Measurements from ENCODE around the gene B3GALT6. TPM values are rescaled to one million over a fixed set of nuclear protein-coding genes. Genes with fewer than 3 reads are reported as not detected.

B3GALT6 gene
- total and polyA plus RNA-seq, 2 donors (not counting 1 experiment from before 2014, with no cell fraction given), result 17.9 to 19.3 TPM

- Histone ChIP-seq H3K9ac (ENCODE audit: insufficient read depth, low read length) (no peak overlapping the region), H3K36me3 (ENCODE audit: control insufficient read depth, insufficient read depth, low read length) (no peaks in the 10 kb centered on the region), H2AFZ (ENCODE audit: low read length) (no peak overlapping the region), H3K27ac (ENCODE audit: insufficient read depth, low read length) (no peak overlapping the region), H4K20me1 (ENCODE audit: control insufficient read depth, extremely low read depth, insufficient read depth, low read length) (no peaks in the 10 kb centered on the region), H3K4me3 (replicated peaks in 1 of 4; ENCODE audit: control extremely low read depth in 1 of 4, insufficient read depth in 1 of 4, low read depth in 3 of 4, low read length in 4 of 4) (no peak overlapping the region), H3K79me2 (ENCODE audit: control insufficient read depth, insufficient read depth, low read length) (no peaks in the 10 kb centered on the region), H3K4me2 (ENCODE audit: extremely low read depth, insufficient read depth, low read length) (no peak overlapping the region), H3K4me1 (ENCODE audit: control insufficient read depth, extremely low read depth, insufficient read depth, low read length) (peaks cover 3% of the 10 kb centered on the region), H3K27me3 (ENCODE audit: control insufficient read depth, insufficient read depth, low read length) (no peaks in the 10 kb centered on the region), H3K9me3 (ENCODE audit: control insufficient read depth, insufficient read depth, low read depth, low read length) (no peaks in the 10 kb centered on the region)
- TF ChIP-seq EZH2 (IDR thresholded peaks at IDR 0.05; ENCODE audit: low read length, missing control alignments) (no peak), CTCF (conservative IDR thresholded peaks at IDR 0.05 in 1 of 2, IDR thresholded peaks at IDR 0.05 in 1 of 2; ENCODE audit: low read depth in 1 of 2, low read length in 2 of 2) (no peak)
- DNase-seq (ENCODE audit: low read depth in 2 of 2), result no peak
Measured at GRCh38 chr1:1203561-1204424, 28.2 kb upstream of the B3GALT6 start.

GRCh38 chr1:1204425-1204920, 27.6 kb upstream of the B3GALT6 start:
- no peaks in the 10 kb centered on the region for H3K9me3 ChIP-seq (ENCODE audit: control insufficient read depth, insufficient read depth, low read depth, low read length)
- no peaks in the 10 kb centered on the region for H3K36me3 ChIP-seq (ENCODE audit: control insufficient read depth, insufficient read depth, low read length)
- DNase-seq (ENCODE audit: low read depth in 2 of 2), result no peak
- no peak for TF ChIP-seq CTCF (conservative IDR thresholded peaks at IDR 0.05 in 1 of 2, IDR thresholded peaks at IDR 0.05 in 1 of 2; ENCODE audit: low read depth in 1 of 2, low read length in 2 of 2)
- no peak for TF ChIP-seq EZH2 (IDR thresholded peaks at IDR 0.05; ENCODE audit: low read length, missing control alignments)
- no peak overlapping the region for H2AFZ ChIP-seq (ENCODE audit: low read length)
- peaks cover 6% of the 10 kb centered on the region for H3K4me1 ChIP-seq (ENCODE audit: control insufficient read depth, extremely low read depth, insufficient read depth, low read length)
- no peaks in the 10 kb centered on the region for H3K27me3 ChIP-seq (ENCODE audit: control insufficient read depth, insufficient read depth, low read length)
- no peak overlapping the region for H3K4me3 ChIP-seq (replicated peaks in 1 of 4; ENCODE audit: control extremely low read depth in 1 of 4, insufficient read depth in 1 of 4, low read depth in 3 of 4, low read length in 4 of 4)
- no peaks in the 10 kb centered on the region for H3K79me2 ChIP-seq (ENCODE audit: control insufficient read depth, insufficient read depth, low read length)
- H3K4me2 ChIP-seq (ENCODE audit: extremely low read depth, insufficient read depth, low read length), result no peak overlapping the region
- no peaks in the 10 kb centered on the region for H4K20me1 ChIP-seq (ENCODE audit: control insufficient read depth, extremely low read depth, insufficient read depth, low read length)
- no peak overlapping the region for H3K9ac ChIP-seq (ENCODE audit: insufficient read depth, low read length)
- no peak overlapping the region for H3K27ac ChIP-seq (ENCODE audit: insufficient read depth, low read length)

GRCh38 chr1:1204998-1205768, 26.9 kb upstream of the B3GALT6 start:
- no peak overlapping the region for H2AFZ ChIP-seq (ENCODE audit: low read length)
- TF ChIP-seq CTCF (conservative IDR thresholded peaks at IDR 0.05 in 1 of 2, IDR thresholded peaks at IDR 0.05 in 1 of 2; ENCODE audit: low read depth in 1 of 2, low read length in 2 of 2), result no peak
- no peak for TF ChIP-seq EZH2 (IDR thresholded peaks at IDR 0.05; ENCODE audit: low read length, missing control alignments)
- no peaks in the 10 kb centered on the region for H3K27me3 ChIP-seq (ENCODE audit: control insufficient read depth, insufficient read depth, low read length)
- no peak overlapping the region for H3K4me3 ChIP-seq (replicated peaks in 1 of 4; ENCODE audit: control extremely low read depth in 1 of 4, insufficient read depth in 1 of 4, low read depth in 3 of 4, low read length in 4 of 4)
- no peak overlapping the region for H3K27ac ChIP-seq (ENCODE audit: insufficient read depth, low read length)
- DNase-seq (ENCODE audit: low read depth in 2 of 2), result no peak
- peaks cover 6% of the 10 kb centered on the region for H3K4me1 ChIP-seq (ENCODE audit: control insufficient read depth, extremely low read depth, insufficient read depth, low read length)
- no peak overlapping the region for H3K4me2 ChIP-seq (ENCODE audit: extremely low read depth, insufficient read depth, low read length)
- H3K36me3 ChIP-seq (ENCODE audit: control insufficient read depth, insufficient read depth, low read length), result no peaks in the 10 kb centered on the region
- no peaks in the 10 kb centered on the region for H3K9me3 ChIP-seq (ENCODE audit: control insufficient read depth, insufficient read depth, low read depth, low read length)
- H4K20me1 ChIP-seq (ENCODE audit: control insufficient read depth, extremely low read depth, insufficient read depth, low read length), result no peaks in the 10 kb centered on the region
- H3K79me2 ChIP-seq (ENCODE audit: control insufficient read depth, insufficient read depth, low read length), result no peaks in the 10 kb centered on the region
- H3K9ac ChIP-seq (ENCODE audit: insufficient read depth, low read length), result no peak overlapping the region

Measured in fibroblast of lung (primary cell).